AG10803 (cell line): Measurements from ENCODE around the gene SLC25A13.

Experiments used
- DNase-seq: peaks from one replicate; pipeline ENCODE4 v3.0.0; 2010; ENCODE audit warnings: low read depth
- H3K4me3 ChIP-seq: 2 replicates; pipeline ENCODE4 v1.5.1; 2011; ENCODE audit warnings: mild to moderate bottlenecking, low read length, control low read depth
- TF ChIP-seq, protein P1 (sequence below): conservative IDR thresholded peaks from 2 replicates; pipeline ENCODE4 v1.5.1; 2011; ENCODE audit warnings: mild to moderate bottlenecking, low read length, control low read depth, inconsistent platforms

SLC25A13 gene

DNA sequence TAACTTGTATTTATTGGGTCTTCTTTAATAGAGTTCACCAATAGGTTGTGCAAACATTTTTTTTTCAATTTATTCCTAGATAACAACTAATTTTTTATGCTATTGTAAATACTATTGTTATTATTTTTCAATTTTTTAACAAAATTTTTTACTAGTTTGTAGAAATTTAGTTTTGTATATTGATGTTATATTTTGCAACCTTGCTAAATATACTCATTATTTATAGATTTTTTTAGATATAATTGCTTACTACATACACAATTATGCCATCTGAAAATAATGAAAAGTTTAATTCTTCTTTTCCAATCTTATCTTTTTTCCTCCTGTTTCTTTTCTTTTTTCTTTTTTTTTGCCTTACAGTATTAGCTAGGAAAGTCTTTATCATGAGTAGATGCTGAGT is 216.9 kb downstream of the SLC25A13 start:
- no peak for DNase-seq
- no peak overlapping the region for H3K4me3 ChIP-seq
- TF ChIP-seq, protein P1, sequence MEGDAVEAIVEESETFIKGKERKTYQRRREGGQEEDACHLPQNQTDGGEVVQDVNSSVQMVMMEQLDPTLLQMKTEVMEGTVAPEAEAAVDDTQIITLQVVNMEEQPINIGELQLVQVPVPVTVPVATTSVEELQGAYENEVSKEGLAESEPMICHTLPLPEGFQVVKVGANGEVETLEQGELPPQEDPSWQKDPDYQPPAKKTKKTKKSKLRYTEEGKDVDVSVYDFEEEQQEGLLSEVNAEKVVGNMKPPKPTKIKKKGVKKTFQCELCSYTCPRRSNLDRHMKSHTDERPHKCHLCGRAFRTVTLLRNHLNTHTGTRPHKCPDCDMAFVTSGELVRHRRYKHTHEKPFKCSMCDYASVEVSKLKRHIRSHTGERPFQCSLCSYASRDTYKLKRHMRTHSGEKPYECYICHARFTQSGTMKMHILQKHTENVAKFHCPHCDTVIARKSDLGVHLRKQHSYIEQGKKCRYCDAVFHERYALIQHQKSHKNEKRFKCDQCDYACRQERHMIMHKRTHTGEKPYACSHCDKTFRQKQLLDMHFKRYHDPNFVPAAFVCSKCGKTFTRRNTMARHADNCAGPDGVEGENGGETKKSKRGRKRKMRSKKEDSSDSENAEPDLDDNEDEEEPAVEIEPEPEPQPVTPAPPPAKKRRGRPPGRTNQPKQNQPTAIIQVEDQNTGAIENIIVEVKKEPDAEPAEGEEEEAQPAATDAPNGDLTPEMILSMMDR = no peak

DNA sequence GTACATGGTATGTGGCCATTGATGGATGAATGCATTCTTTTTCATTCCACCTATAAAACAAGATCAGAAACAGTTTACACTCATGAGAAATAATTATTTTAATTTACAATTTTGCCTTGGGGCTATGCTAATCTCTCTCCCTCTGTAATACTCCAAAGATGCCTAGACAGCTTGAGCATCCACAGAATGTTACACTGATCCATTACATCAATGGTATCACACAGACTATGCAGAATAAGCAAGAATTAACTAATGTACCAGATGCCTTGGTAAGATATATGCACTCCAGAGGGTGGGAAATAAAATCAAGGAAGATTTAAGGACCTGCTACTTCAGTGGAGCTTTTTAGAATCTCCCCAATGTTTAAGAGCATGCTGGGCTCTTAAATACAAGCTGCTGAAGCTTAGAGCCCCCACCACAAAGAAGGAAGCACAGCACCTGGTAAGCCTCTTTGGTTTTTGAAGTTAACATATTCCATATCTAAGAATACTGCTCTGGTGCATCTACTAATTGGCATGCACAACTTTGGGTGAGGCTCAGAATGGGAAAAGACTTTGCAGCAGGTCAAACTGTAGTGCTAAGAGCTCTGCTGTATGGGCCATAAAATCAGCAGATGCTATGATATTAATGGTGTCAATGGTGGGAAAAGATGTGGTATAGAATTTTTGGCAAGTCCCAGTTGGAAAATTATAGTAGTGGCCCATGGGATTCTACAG is 219.6 kb downstream of the SLC25A13 start:
- no peak overlapping the region for H3K4me3 ChIP-seq
- no peak for DNase-seq
- TF ChIP-seq, protein P1 = no peak

DNA sequence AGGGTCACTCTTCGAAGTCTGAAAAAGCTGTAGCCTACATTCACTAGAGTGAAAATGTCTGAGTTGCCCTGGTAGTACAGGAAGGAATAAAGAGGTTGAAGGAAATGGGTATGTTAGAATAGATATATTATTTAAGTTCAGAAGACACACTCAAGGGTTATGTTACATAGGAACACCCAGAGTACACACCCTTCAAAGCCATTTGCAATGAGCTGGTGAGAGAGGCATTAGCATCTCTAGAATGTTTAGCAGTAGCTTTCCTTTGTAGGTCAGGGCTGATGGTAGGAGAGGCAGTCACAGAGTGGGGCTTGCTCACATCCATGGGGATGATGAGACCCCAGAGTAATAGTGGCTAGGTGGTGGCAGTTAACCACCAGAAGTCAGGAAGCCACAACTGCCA is 221.2 kb downstream of the SLC25A13 start:
- TF ChIP-seq, protein P1 = no peak
- DNase-seq = no peak

DNA sequence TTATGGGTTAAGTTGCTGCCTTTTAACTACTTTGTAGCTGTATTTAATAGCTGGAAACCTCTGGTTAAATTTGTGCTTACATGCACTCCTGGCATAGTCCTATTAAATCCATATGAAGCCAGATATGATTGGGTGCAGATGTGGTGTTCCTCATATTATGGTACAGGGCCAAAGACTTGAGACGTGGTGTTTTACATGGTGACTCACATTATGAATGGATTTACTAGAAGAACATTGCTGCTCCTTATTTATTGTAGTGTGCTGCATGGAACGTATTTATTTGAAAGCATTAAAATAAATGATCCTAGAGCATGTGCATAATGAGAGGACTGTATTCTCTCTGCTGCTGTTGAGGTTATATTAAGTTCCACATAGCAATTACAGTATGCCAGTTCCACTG is 224.1 kb downstream of the SLC25A13 start:
- TF ChIP-seq, protein P1 = no peak
- peak; percentile 62 for DNase-seq
- no peak overlapping the region for H3K4me3 ChIP-seq

More for the DNA sequence above, 221.2 kb downstream of the SLC25A13 start:
- no peak overlapping the region for H3K4me3 ChIP-seq

DNA sequence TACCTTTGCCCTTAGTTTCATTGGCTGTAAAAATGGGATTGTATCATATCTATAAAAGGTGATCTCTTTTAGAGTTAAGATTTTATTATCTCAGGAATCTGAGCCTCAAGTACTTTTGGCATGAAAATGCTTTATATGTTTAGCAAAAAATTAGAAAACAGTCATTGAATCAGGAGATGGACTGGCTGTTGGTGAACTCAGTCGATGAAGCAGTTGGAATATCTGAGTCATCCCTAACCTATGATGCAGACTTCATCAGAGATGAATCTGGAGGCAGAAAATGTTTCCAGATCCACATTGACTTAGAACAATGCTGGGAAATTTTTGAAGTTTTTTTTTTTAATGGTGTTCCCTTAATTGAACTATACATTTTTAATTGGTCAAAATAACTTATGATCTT is 228.5 kb downstream of the SLC25A13 start:
- TF ChIP-seq, protein P1 = no peak

DNA sequence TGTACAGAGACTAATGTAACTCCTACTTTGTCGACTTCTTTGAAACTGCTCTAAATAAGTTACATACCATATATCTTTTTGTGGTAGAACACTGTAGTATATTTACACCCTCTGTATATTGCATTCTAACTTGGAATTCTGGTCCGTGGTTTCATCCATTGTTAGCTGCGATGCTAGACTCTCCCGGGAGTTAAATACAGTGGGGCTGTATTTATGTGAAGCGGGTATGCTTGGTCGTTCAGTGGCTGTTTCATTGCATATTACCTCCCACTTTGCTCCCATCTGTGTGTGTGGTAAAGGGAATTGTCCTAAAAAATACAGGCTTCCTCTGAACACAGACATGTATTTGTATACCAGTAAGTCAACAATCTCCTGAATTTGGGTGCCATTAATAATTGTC is 231.1 kb downstream of the SLC25A13 start:
- TF ChIP-seq, protein P1 = no peak
- DNase-seq = no peak
- no peak overlapping the region for H3K4me3 ChIP-seq

More for the DNA sequence above, 228.5 kb downstream of the SLC25A13 start:
- no peak overlapping the region for H3K4me3 ChIP-seq
- DNase-seq = peak; percentile 63

DNA sequence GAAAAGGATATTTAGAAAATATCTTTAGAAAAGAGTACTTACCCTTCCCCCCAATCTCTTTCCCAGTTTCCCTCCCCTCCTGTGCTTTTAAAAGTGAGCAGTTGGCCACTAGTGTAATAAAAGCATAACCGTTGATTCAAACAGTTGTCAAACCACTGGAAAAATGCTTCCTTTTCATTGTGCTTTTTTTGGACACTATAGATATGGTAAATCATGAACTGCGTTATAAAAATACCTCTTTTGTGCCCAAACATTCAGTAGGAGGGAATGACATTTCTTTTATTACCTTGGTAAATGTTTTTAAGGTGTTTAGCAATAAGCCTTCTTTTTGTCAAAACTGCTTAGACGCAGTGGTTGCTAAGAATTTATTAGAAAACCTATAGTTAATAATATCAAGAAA is 232.4 kb downstream of the SLC25A13 start:
- no peak for DNase-seq
- H3K4me3 ChIP-seq = no peak overlapping the region
- TF ChIP-seq, protein P1 = no peak
